GM06990 (cell line): ENCODE data around the gene WNT4.

Source experiments
- DNase-seq: peaks from one replicate; pipeline ENCODE4 v3.0.0-alpha.2; 2011; ENCODE audit not compliant: insufficient read length; ENCODE audit errors: extremely low read depth
- H3K27me3 ChIP-seq: replicated peaks from 2 replicates; pipeline ENCODE4 v1.6.0; 2011; ENCODE audit warnings: low read length; ENCODE audit not compliant: control insufficient read depth, insufficient read depth
- H3K36me3 ChIP-seq: 2 replicates; pipeline ENCODE4 v1.5.1; 2011; ENCODE audit warnings: low read length; ENCODE audit not compliant: control insufficient read depth, insufficient read depth
- H3K4me3 ChIP-seq: replicated peaks from 2 replicates; pipeline ENCODE4 v1.5.1; 2011; ENCODE audit warnings: low read depth, mild to moderate bottlenecking, control low read depth, low read length
- TF ChIP-seq, protein P1 (sequence below): IDR thresholded peaks from 2 replicates; pipeline ENCODE4 v1.5.1; 2011; ENCODE audit warnings: low read length, control low read depth, mild to moderate bottlenecking, inconsistent platforms; ENCODE audit not compliant: insufficient read depth, poor library complexity, severe bottlenecking

Gene WNT4

DNA sequence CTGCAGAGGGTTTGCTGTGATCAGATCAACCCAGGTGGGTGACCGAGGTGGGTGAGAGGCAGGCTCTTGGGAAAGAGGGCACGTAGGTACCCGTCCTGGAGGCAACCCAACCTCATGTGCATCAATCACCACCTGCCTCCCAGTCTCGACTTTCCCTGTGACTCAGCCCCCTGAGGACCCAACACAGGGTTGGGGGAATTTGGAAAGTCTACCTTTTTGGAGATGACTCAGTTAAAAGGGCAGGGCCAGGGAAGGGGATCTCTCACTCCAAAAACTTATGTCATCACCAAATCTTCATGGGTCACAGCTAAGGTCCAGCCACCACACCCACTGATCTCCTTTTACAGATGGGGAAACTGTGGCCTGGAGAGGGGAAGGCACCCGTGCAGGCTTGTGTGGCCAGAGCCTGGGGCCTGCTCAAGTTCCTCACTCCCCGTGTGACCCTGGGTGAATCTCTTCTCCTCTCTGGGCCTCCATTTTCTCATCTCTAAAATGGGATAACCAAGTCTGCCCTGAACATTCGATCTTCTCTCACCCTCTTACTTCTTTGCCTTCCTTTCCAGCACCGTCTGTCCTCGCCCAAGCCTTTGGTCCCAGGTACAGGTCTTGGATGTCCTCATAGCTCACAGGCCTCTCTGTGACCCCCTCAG lies 34.6 kb upstream of the WNT4 start:
- no peaks in the 10 kb centered on the region for H3K27me3 ChIP-seq
- no peaks in the 10 kb centered on the region; the same call in 1 of the 2 replicates for H3K36me3 ChIP-seq
- peak; percentile 39 for DNase-seq
- TF ChIP-seq, protein P1, sequence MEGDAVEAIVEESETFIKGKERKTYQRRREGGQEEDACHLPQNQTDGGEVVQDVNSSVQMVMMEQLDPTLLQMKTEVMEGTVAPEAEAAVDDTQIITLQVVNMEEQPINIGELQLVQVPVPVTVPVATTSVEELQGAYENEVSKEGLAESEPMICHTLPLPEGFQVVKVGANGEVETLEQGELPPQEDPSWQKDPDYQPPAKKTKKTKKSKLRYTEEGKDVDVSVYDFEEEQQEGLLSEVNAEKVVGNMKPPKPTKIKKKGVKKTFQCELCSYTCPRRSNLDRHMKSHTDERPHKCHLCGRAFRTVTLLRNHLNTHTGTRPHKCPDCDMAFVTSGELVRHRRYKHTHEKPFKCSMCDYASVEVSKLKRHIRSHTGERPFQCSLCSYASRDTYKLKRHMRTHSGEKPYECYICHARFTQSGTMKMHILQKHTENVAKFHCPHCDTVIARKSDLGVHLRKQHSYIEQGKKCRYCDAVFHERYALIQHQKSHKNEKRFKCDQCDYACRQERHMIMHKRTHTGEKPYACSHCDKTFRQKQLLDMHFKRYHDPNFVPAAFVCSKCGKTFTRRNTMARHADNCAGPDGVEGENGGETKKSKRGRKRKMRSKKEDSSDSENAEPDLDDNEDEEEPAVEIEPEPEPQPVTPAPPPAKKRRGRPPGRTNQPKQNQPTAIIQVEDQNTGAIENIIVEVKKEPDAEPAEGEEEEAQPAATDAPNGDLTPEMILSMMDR = no peak
- H3K4me3 ChIP-seq = no peak overlapping the region

DNA sequence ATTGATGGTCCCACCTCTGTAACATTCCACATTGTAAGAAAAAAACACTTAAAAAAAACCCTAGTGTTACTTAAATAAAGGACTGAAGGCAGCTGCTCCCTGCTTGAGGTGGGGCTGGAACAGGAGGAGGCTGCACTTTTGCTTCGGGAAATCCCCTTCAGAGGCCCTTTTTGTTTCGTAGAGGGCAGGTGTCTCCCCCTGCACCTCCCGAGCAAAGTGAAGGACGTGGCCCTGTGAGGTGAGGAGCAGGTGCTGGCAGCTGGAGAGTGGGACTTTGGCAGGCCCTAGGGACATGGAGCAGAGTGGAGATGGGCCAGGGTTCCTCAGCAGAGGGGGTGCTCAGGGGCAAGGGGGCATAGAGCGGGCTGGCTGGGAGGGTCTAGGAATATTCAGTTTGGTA lies 33.4 kb upstream of the WNT4 start:
- Histone ChIP-seq H3K27me3 (no peaks in the 10 kb centered on the region), H3K36me3 (no peaks in the 10 kb centered on the region; the same call in 1 of the 2 replicates), H3K4me3 (peak overlapping the region; percentile 19)
- peak; percentile 35 for DNase-seq
- TF ChIP-seq, protein P1 = no peak

DNA sequence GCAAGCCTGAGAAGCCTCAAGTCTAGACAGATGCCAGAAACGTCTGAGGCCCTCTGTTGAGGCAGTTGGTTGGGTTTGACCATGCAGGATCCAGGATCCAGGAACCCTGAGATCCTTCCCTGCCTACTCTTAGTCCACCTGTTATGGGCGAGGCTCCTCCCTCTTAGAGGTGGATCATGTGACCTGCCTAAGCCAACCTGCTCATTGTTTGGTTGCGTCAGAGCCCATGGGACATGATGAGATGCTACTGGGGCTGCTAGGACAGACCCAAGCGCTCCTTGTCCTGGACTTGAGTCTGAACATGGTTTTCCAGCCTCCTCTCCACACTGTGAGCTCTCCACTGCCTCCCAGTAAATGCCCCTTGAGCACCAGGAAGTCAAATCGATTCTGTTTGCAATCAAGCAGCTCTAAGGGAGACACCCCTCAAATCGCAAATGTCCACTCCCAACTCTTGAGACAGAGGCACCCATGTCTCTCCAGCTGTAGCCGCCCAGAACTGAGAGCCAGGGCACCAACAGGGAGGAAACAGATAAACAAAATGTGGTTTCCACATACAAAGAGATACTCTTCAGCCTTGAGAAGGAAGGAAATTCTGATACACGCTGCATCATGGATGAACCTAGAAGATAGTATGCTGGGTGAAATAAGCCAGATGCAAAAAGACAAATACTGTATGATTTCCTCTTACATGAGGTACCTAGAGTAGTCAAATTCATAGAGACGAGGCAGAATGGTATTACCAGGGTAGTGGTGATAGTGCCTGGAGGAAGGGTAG lies 31.7 kb upstream of the WNT4 start:
- DNase-seq = no peak
- H3K36me3 ChIP-seq = no peaks in the 10 kb centered on the region; the same call in 1 of the 2 replicates
- H3K27me3 ChIP-seq = no peaks in the 10 kb centered on the region
- TF ChIP-seq, protein P1 = no peak
- H3K4me3 ChIP-seq = no peak overlapping the region

DNA sequence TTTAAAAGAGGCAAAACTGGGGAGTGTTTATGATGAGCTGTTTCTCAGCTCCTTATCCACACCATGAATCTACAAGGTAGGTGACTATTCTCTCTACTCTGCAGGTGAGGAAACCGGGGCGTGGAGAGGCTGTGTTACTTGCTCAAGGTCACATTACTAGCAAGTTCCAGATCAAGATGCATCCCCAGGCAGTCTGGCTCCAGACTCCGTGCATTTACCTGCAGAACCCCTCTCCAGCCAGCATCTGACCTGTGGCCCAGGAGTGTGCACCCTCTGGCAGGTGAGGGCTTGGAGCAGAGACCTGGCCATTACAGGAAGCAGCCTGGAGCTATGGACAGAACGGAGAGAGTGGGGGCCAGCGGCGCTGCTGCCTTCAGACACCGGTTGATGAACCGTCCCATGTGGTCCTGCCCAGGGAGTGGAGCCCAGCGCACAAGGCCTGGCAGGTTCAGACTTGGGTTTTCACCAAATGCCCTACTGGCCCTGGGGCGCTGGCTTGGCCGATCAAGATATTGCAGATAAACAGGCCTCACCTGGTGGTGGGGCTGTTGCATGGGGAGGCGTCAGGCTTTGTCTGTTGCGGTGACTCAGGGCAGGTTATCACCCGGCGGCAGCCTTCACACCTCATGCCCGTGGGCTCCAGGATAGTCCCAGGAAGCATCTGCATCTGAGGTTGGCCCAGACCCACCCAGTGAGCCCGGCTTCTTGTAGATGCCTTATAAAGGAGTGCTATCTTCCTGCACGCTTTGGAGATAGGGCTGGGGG lies 29.2 kb upstream of the WNT4 start:
- no peaks in the 10 kb centered on the region for H3K27me3 ChIP-seq
- TF ChIP-seq, protein P1 = no peak
- H3K4me3 ChIP-seq = no peak overlapping the region
- no peak for DNase-seq
- H3K36me3 ChIP-seq = no peaks in the 10 kb centered on the region

DNA sequence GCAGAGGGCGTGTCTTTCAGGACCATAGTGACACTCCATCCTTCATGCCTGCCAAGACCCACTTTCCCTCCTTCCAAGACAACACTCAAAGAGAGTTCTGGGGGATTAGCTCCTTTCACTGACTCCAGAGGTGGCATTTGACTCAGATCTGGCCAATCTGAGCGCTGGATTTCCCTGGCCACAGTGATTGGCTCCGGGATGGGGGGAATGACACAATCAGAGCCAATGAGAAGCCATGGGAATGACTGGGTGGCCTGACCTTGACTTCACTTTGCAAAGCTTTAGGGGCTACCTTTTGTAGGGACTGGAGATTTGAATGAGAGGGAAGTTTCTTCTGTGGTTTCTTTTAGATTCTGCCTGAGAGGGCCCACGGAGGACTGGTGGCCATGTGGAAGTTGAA lies 26.9 kb upstream of the WNT4 start:
- TF ChIP-seq, protein P1 = no peak
- no peak for DNase-seq
- Histone ChIP-seq H3K4me3 (no peak overlapping the region), H3K36me3 (no peaks in the 10 kb centered on the region), H3K27me3 (no peaks in the 10 kb centered on the region)
